ENCODE measurements around the gene OR6M1. TPM values are rescaled to one million over a fixed set of nuclear protein-coding genes. Genes with fewer than 3 reads are reported as not detected.

The OR6M1 gene
- total and polyA plus RNA-seq, 2 donors (not counting 1 experiment from before 2014, with no cell fraction given): not detected

DNA sequence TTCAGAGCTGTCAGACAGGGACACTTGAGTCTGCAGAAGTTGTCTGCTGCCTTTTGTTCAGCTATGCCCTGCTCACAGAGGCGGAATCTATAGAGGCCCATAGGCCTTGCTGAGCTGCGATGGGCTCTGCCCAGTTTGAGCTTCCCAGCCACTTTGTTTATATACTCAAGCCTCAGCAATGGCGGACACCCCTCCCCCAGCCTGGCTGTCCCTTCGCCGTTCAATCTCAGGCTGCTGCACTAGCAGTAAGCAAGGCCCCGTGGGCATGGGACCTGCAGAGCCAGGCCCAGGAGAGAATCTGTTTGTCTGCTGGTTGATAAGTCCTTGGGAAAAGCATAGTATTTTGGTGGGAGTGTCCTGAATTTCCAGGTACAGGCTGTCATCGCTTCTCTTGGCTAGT lies 23.6 kb upstream of the OR6M1 start:
- Histone ChIP-seq H2AFZ (ENCODE audit: low read length) (no peak overlapping the region), H3K79me2 (ENCODE audit: control insufficient read depth, insufficient read depth, low read length) (no peaks in the 10 kb centered on the region), H3K27me3 (ENCODE audit: control insufficient read depth, insufficient read depth, low read length) (no peaks in the 10 kb centered on the region), H3K4me3 (replicated peaks in 1 of 4; ENCODE audit: control extremely low read depth in 1 of 4, insufficient read depth in 1 of 4, low read depth in 3 of 4, low read length in 4 of 4) (no peak overlapping the region), H3K36me3 (ENCODE audit: control insufficient read depth, insufficient read depth, low read length) (no peaks in the 10 kb centered on the region), H3K4me2 (ENCODE audit: extremely low read depth, insufficient read depth, low read length) (no peak overlapping the region), H3K27ac (ENCODE audit: insufficient read depth, low read length) (no peak overlapping the region), H3K4me1 (ENCODE audit: control insufficient read depth, extremely low read depth, insufficient read depth, low read length) (no peaks in the 10 kb centered on the region), H3K9ac (ENCODE audit: insufficient read depth, low read length) (no peak overlapping the region), H4K20me1 (ENCODE audit: control insufficient read depth, extremely low read depth, insufficient read depth, low read length) (no peaks in the 10 kb centered on the region), H3K9me3 (ENCODE audit: control insufficient read depth, insufficient read depth, low read depth, low read length) (no peaks in the 10 kb centered on the region)
- DNase-seq (ENCODE audit: low read depth in 2 of 2): no peak
- TF ChIP-seq, protein P1, sequence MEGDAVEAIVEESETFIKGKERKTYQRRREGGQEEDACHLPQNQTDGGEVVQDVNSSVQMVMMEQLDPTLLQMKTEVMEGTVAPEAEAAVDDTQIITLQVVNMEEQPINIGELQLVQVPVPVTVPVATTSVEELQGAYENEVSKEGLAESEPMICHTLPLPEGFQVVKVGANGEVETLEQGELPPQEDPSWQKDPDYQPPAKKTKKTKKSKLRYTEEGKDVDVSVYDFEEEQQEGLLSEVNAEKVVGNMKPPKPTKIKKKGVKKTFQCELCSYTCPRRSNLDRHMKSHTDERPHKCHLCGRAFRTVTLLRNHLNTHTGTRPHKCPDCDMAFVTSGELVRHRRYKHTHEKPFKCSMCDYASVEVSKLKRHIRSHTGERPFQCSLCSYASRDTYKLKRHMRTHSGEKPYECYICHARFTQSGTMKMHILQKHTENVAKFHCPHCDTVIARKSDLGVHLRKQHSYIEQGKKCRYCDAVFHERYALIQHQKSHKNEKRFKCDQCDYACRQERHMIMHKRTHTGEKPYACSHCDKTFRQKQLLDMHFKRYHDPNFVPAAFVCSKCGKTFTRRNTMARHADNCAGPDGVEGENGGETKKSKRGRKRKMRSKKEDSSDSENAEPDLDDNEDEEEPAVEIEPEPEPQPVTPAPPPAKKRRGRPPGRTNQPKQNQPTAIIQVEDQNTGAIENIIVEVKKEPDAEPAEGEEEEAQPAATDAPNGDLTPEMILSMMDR (conservative IDR thresholded peaks at IDR 0.05 in 1 of 2, IDR thresholded peaks at IDR 0.05 in 1 of 2; ENCODE audit: low read depth in 1 of 2, low read length in 2 of 2): no peak
- TF ChIP-seq EZH2 (IDR thresholded peaks at IDR 0.05; ENCODE audit: low read length, missing control alignments): no peak

DNA sequence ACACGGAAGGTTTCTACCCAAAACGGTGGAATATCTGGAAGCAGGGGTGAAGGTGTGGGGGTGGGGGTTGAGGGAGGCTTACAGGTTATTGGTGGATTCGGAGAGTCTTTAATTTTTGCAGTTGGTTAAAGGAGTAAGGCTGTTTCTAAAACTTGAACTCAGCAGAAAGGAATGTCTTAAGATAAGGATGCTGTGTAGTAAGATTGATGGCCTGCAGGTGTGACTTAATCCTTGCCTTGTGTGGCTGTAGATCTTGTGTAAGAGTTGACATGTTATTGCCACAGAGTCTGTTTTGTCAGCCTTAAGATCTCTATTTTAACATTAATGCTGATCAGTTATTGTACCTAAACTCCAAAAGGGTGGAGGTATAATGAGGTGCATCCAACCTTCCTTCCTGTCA lies 16.4 kb upstream of the OR6M1 start:
- H3K4me1 ChIP-seq (ENCODE audit: control insufficient read depth, extremely low read depth, insufficient read depth, low read length): no peaks in the 10 kb centered on the region
- no peaks in the 10 kb centered on the region for H3K27me3 ChIP-seq (ENCODE audit: control insufficient read depth, insufficient read depth, low read length)
- H3K9me3 ChIP-seq (ENCODE audit: control insufficient read depth, insufficient read depth, low read depth, low read length): no peaks in the 10 kb centered on the region
- no peak overlapping the region for H3K4me3 ChIP-seq (replicated peaks in 1 of 4; ENCODE audit: control extremely low read depth in 1 of 4, insufficient read depth in 1 of 4, low read depth in 3 of 4, low read length in 4 of 4)
- H2AFZ ChIP-seq (ENCODE audit: low read length): no peak overlapping the region
- no peaks in the 10 kb centered on the region for H4K20me1 ChIP-seq (ENCODE audit: control insufficient read depth, extremely low read depth, insufficient read depth, low read length)
- H3K36me3 ChIP-seq (ENCODE audit: control insufficient read depth, insufficient read depth, low read length): no peaks in the 10 kb centered on the region
- no peak overlapping the region for H3K4me2 ChIP-seq (ENCODE audit: extremely low read depth, insufficient read depth, low read length)
- H3K27ac ChIP-seq (ENCODE audit: insufficient read depth, low read length): no peak overlapping the region
- DNase-seq (ENCODE audit: low read depth in 2 of 2): peak in 1 of 2 donors; percentile 23
- no peak overlapping the region for H3K9ac ChIP-seq (ENCODE audit: insufficient read depth, low read length)
- no peak for TF ChIP-seq EZH2 (IDR thresholded peaks at IDR 0.05; ENCODE audit: low read length, missing control alignments)
- TF ChIP-seq, protein P1 (conservative IDR thresholded peaks at IDR 0.05 in 1 of 2, IDR thresholded peaks at IDR 0.05 in 1 of 2; ENCODE audit: low read depth in 1 of 2, low read length in 2 of 2): no peak
- no peaks in the 10 kb centered on the region for H3K79me2 ChIP-seq (ENCODE audit: control insufficient read depth, insufficient read depth, low read length)

DNA sequence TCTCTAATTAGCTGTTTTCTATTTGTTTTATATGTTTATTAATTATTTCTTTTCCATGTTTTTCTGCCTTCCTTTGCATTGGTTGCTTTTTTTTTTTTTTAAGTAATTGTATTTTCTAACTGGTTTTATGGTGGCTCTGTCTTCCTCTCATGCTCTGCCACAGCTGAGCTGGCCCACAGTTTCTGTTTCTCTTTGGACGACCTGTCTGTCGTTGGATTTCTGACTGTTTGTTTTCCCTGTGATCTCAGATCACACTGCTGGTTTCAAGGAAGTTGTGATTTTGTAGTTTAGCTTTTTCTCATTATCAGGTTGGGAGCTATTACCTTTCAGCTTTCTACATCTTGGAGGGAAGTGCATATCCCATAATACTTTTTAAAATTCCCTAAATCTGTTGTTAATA lies 15.9 kb upstream of the OR6M1 start:
- H3K79me2 ChIP-seq (ENCODE audit: control insufficient read depth, insufficient read depth, low read length): no peaks in the 10 kb centered on the region
- no peaks in the 10 kb centered on the region for H4K20me1 ChIP-seq (ENCODE audit: control insufficient read depth, extremely low read depth, insufficient read depth, low read length)
- H3K27ac ChIP-seq (ENCODE audit: insufficient read depth, low read length): no peak overlapping the region
- no peaks in the 10 kb centered on the region for H3K36me3 ChIP-seq (ENCODE audit: control insufficient read depth, insufficient read depth, low read length)
- no peak overlapping the region for H3K4me3 ChIP-seq (replicated peaks in 1 of 4; ENCODE audit: control extremely low read depth in 1 of 4, insufficient read depth in 1 of 4, low read depth in 3 of 4, low read length in 4 of 4)
- no peak overlapping the region for H3K9ac ChIP-seq (ENCODE audit: insufficient read depth, low read length)
- no peaks in the 10 kb centered on the region for H3K9me3 ChIP-seq (ENCODE audit: control insufficient read depth, insufficient read depth, low read depth, low read length)
- no peaks in the 10 kb centered on the region for H3K27me3 ChIP-seq (ENCODE audit: control insufficient read depth, insufficient read depth, low read length)
- no peak overlapping the region for H3K4me2 ChIP-seq (ENCODE audit: extremely low read depth, insufficient read depth, low read length)
- TF ChIP-seq, protein P1 (conservative IDR thresholded peaks at IDR 0.05 in 1 of 2, IDR thresholded peaks at IDR 0.05 in 1 of 2; ENCODE audit: low read depth in 1 of 2, low read length in 2 of 2): no peak
- TF ChIP-seq EZH2 (IDR thresholded peaks at IDR 0.05; ENCODE audit: low read length, missing control alignments): no peak
- no peaks in the 10 kb centered on the region for H3K4me1 ChIP-seq (ENCODE audit: control insufficient read depth, extremely low read depth, insufficient read depth, low read length)
- H2AFZ ChIP-seq (ENCODE audit: low read length): no peak overlapping the region
- DNase-seq (ENCODE audit: low read depth in 2 of 2): no peak
